GM21576 (cell line): Measurements from ENCODE around the gene UFSP2.
"Not testable (repeated sequence)": the region's sequence is repeated elsewhere in the genome, so short reads cannot be mapped to it uniquely, and the experiment has no call there.

Source experiments
- ATAC-seq: cut with Tn5 transposase; IDR thresholded peaks from one replicate; pipeline ENCODE4 v1.9.1; 2021; ENCODE audit warnings: mild to moderate bottlenecking, moderate library complexity; ENCODE audit not compliant: unreplicated experiment

The UFSP2 gene

DNA sequence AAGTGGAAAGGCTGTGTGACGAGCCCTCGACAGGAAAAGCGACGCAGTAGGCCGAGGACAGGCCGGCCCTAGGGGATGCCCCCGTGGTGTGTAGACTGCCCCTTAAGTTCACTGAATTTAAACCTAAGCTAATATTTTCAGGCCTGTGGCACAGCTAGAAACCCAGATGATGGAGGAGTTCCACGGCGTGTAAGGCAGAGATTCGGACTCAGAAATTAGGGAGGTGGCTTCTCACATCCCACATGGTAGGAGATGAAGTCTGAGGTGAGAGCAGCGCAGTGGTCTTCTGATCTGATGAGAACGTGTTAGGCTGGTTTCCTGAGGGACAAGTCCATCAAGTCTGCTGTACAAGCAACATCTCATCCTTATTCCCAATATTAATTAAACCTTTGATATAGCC lies 37.8 kb downstream of the UFSP2 start:
- no peak for ATAC-seq

DNA sequence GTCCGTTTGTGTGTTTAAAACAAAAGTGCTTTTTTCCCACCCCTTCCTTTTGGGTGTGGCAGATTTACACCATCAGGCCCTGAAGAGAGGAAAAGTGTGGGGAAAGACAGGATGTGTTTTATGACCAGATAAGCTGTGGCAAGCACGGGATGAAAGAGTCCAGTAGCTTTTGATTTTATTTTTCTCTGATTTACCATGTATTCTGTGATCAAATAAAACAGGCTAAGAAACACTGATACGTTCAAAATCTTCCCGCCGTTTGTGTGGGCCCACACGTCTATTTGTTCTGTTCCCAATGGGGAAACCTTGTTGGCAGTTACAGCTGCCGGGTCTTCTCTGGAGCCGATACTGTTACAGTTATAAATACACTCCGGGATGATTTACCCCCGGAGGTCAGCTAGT lies 40.8 kb downstream of the UFSP2 start:
- no peak for ATAC-seq

DNA sequence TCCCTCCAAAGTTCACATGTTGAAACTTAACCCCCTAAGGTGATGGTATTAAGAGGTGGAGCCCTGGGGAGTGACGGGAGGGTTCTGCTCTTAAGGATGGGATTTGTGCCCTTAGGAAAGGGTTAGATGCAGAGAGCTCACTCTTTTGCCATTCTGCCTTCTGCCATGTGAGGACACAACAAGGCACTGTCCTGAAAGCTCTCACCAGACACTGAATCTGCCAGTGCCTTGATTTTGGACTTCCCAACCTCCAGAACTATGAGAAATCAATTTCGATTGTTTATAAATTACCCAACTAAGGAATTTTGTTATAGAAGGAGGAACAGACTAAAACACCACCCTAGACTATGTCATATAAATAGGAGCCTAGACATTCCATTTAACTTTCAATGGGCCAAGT lies 41.7 kb downstream of the UFSP2 start:
- no peak for ATAC-seq

DNA sequence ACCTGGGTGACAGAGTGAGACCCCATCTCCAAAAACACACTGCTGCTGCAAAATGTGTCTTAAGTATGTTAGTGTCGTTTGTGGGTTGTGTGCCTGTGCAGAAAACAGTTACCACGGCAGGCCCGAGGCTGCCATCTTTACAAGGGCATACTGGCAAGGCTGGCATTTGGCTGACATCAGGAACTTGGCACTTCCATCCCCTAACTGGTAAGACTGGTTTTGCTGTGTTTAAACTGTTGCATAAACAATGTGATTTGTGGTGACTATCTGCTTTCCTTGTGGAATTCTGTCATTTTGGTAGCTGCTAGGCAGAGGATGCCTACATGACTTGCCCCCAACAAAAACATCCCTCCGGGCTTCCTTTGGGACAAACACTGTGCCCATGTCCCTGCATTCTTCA lies 42.3 kb downstream of the UFSP2 start:
- ATAC-seq: no peak

DNA sequence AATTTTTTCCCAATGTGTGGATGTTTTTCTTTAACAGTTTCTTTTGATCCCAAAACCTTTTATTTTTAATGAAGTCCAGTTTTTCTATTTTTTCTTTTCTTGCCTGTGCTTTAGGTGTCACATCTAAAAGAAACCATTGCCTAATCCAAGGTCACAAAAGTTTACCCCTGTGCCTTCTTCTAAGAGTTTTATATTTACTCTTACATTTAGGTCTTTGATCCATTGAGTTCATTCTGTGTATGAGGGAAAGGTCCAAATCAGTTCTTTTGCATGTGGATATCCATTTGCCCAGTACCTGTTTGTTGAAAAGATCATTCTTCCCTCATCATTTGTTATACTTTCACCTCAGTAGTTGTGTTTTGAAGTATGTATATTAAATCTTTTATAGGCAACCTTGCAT lies 43.0 kb downstream of the UFSP2 start:
- no peak for ATAC-seq

DNA sequence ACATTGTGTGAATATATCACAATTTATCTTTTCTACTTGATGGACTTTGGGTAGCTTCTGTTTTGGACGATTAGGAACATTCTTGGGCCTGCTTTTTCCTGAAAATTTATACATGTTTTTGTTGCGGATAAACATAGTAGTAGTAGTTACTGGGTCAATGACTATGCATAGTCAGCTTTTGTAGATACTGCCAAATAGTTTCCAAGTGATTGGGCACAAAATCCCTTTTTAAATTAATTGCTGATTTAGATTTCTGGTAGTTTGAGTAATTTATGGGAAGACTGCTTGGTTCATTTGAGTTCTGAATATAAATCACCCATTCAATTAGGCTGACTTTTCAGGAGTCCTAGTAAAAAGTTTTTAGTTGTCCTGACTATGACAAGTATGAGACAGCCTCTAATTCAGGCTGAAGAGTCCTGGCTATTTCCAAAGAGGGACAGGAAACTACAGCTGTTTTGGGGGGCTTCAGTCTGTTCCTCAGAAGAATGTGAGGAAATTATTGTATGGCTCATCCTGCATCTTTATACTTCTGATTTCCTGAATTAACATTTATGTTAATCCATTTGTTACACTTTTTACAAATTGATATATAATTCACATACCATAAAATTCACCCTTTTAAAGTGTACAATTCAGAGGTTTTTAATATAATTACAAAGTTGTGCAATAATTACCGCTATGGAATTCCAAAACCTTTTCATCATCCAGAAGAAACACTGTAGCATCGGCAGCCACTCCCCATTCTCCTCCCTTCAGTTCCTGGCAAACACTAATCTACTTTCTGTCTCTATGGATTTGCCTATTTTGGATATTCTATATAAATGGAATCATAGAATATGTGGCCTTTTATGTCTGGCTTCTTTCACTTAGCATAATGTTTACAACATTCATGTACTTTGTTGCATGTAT lies 44.2 kb downstream of the UFSP2 start:
- ATAC-seq: no peak

DNA sequence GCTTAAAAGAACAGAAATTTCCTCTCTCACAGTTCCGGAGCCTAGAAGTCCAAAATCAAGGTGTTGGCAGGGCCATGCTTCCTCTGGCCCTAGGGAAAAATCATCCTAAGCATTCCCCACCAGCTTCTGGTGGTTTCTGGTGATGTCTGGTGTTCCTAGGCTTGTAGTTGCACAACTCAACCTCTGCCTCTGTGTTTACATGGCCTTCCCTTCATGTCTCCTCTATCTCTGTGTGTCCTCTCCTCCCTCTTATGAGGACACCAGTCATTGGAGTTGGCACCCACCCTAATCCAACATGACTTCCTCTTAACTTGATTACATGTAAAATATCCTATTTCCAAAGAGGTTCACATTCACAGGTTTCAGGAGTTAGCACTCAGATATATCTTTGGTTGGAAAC lies 45.4 kb downstream of the UFSP2 start:
- no peak for ATAC-seq

DNA sequence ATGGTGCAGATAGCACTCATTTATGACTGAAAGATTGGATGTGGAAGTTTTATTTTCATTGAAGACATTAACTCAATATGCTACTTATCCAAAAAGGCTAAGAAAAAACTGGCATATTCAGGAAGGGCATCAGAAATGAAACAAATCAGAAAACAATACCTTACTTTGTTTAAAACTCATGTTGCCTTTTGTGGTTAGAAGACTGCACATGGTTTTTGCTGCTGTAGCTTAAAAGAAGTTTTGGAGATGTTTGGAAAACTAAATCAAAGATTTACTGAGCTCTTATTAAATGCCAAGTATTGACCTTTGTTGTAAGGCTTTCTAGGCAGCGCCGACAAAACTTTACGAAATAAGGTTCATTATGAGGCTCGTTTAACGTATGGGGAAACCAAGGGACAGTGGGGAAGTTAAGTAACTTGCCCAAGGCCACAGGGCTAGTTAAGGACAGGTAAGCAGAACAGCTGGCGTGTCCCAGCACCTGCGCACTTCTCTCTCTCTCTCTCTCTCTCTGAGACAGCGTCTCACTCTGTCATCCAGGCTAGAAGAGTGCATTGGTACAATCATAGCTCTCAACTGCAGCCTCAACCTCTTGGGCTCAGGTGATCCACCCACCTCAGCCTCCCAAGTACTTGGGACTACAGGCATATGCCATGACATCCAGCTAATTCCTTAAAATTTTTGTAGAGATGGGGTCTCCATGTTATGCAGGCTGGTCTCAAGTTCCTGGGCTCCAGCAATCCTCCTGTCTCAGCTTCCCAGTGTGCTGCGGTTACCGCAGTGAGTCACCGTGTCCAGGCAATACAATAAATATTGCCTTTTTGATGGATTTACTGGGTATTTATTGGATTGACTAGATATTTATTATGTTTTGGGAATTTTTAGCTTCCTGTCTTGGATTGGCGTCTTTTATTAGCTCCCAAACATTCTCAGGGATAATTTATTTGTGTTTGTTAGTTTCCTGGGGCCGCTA lies 46.2 kb downstream of the UFSP2 start:
- ATAC-seq: no peak

DNA sequence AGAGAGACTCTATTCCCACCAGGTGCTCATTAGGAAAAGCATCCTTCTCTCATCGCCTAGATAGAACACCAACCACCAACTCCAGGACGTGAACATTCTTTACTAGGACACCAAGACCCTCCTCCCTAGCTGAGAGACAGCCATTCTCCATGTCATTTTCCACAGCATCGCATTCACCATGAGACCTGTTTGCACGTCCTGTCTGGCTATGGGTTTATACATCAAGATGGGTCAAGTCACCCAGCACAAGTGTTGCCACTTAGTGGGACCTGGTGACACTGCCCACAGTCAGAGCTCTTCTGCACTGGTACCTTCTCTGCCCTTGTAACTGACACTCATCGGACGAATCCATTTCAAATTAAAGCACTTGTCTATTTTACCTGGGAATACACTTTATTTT lies 47.5 kb downstream of the UFSP2 start:
- ATAC-seq: no peak

DNA sequence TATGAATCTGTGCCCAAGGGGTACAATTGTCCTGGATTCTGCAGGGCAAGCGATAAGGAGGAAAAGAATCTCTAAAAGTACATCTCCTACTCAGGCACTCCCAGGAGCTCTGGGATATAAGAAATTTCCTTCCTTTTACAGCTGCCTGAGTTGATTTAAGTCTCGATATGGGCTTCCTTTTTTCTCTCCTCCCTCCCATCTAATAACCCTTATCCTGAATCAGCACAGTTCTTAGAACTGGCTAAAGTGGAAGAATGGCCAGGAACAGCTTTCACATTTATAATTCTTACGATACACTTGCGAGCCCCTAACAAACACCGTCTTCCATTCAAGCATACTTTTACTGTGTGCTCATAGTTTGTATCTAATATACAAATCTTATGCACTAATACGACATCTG lies 51.2 kb downstream of the UFSP2 start:
- no peak for ATAC-seq

DNA sequence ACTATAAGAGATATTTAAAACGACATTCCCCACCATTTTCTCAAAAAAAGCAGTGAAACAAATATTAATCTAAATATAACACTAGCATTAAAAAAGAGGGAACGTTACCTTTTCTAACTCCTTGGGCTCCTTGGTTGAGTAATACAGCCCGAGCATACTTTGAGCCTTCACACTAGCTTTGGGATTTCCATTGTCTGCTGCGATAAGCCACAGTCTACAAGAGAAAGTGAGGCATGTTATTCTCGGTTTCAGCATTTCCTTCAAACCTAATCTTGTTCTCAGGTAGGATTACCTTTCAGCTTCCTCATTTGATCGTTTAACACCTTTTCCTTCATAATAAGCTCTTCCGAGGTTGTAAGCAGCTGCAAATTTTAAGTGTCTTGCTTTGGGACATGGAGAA lies 51.7 kb downstream of the UFSP2 start:
- no peak for ATAC-seq

DNA sequence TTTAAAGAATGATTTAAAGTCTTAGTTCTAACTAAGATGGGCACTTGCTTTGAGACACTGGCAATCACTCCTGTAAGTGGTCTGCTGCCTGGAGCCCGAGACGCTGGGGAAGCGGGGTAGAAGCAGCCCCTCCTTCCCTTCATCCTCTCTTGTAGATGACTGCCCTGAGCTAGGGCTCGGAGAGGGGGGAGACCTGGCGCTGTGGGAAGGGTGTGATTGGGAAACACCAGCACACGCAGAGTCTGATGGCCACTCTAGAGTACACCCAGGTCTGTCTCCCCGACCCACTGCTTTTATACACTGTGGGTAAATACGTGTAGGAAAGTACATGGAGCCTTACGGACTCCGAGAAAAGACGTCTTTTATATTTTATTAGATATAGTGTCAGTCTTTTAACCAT lies 54.1 kb downstream of the UFSP2 start:
- no peak for ATAC-seq

DNA sequence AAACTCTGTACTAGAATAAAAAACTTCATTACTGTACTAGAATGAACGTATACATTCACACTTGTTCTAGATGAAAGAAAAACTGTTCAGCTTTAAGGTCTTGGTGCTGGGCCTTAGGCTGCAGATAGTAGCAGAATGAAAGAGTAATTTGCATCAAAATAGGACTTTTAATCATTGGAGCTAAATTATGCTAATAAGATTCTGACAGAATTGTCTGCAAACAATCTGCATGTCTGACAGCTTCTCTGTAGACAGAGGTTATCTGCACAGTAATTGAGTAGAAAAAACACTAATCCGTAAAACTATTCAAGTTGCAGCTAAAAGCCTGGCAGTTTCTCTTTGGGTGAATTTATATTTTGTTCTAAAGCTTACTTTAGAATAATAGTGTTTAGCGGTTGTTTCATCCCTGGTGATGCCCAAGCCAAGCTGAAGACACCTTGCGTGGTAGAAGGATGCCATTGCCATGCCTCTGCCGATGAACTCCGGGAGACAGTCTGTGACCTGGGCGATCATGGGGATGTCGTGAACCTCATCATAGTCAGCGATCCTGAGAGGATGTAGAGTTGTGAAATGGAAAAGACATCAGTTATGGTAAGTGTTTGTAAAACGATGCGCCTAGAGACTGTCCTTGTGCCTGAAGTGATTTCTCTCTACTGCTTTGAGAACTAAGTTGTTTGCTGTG lies 55.4 kb downstream of the UFSP2 start:
- no peak for ATAC-seq

DNA sequence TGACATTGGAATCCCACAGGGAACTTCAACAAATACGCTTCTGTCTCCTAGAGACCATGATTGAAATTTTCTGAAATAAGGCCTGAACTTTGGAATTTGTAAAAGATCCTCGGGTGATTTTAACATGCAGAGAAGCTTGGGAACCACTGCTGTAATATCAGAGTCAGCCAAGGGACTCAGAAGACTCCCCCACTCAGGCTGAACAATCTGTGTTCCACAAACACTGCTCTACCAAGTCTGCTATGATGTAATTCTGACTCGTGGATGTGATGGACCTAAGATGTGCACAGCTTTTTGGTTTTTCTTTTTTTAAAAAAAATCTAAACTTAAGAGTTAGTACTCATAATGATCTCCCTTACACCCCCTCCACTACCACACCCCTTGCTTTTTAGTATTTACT lies 56.0 kb downstream of the UFSP2 start:
- ATAC-seq: no peak

DNA sequence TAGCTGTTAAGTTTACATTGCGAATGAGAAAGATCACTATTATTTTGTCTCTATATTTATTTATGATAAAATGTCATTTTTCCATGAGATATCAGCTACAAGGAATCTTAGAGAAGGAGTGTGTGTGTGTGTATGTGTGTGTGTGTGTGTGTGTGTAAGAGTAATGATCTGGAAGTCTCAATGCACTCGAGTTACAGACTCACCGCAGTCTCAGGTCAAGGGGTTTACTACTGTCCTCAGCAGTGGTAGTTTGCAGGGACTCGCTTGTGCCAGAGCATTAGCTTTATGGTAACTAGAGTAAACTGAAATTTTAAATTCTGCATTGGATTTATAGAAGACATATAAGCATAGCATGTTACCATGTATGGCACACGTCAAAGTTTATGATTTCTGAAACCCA lies 60.9 kb downstream of the UFSP2 start:
- no peak for ATAC-seq

DNA sequence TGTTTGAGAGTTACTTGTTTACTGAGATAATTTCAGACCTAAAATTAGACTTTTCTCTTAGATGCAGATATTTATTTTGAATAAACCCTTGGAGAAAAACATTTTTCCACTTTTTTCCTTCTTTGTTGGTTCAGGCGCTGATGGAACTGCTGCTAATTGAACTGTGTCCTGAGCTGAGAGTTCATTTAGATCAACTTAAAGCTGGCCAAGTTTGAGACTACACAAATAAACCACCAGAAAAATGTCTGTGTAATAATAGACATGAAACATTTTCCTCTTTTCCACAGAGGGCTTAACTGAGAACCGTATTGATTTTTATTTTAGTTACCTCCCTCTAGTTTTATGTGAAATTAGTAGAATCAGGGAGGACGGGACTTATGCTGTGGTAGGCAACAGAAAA lies 62.5 kb downstream of the UFSP2 start:
- no peak for ATAC-seq

DNA sequence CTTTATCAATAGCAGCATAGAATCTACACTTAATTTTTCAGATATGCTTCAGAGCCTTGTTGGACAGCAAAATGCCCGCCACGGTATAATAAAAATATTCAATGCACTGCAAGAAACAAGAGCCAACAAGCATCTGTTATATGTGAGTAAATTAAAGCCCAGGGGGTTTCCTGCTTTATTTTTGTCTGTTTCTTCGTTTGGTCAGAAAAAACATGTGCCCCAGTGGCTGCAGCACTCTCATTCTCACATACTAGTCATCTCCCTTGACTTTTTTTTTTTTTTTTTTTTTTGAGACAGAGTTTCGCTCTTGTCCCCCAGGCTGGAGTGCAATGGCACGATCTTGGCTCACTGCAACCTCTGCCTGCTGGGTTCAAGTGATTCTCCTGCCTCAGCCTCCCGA lies 63.2 kb downstream of the UFSP2 start:
- not testable (repeated sequence) for ATAC-seq

DNA sequence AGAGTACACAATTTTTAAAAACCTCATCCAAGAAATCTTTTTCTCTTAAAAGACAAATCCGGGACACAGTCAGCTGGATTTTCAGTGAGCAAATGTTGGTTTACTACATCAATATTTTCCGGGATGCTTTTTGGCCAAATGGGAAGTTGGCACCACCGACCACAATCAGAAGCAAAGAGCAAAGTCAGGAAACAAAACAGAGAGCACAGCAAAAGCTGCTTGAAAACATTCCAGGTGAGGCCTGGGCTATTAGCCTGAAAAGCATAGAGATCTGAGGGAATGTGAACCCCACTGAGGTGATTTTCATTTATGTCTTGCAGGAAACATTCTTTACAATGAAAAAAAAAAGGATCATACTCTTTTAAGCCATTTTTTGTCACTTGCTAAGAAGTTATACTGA lies 63.9 kb downstream of the UFSP2 start:
- no peak for ATAC-seq

DNA sequence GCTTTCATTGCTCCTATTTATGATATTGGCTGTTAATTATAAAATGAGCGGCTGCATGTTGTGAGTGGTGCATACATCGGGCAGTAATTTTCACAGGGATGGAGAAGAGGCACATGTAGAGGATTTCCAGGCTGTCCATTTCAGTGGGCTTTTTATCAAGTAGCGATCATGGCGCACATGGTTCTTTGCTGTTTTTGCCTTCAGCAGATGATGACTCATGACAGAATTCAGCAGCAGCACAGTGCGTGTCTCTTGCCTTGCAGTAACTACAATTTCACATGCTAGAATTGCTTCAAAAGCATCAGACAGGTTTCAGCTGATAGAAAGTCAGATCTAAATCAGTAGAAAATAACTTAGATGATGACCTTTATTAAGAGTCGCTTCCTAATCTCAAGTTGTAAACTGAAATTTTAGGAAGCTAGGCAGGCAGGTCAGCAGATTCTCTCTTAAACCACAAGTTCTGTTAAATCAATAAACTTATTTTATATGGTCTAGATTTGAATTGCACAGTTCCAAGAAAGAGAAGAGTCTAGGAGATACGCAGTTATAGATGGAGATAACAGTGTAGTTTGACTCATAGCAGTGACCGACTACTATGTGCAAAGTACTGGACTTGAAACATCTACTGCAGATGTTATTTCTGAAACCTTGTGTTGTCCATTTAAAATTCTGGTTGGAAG lies 65.9 kb downstream of the UFSP2 start:
- ATAC-seq: no peak

DNA sequence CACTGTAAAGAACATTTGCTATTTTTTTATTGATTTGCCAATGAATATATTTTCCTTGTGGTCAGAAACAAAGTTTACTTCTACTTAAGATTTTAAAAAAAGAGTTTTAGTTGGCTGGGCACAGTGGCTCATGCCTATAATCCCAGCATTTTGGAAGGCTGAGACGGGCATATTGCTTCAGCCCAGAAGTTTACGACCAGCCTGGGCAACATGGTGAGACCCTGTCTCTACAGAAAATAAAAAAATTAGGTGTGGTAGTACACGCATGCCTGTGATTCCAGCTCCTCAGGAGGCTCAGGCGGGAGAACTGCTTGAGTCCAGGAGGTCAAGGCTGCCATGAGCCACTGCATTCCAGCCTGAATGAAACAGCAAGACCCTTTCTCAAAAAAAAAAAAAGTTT lies 66.8 kb downstream of the UFSP2 start:
- ATAC-seq: no peak

DNA sequence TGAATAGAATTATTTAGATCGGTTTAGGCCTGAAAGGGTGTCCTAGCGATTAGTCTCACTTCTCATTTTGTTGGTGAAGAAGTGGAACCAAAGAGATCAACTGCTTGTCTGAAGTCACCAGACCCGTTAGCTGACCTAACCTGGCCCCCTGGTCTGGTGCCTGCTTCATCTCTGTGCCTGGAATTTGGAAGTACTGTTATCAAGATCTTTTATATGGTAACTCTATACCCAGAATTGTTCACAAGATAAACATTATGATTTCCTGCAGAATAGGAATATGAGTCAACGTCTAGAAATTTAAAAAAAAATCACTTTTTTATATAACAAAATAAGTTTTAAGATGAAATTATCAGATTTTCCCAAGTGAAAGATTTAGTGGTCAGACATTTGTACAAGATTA lies 67.2 kb downstream of the UFSP2 start:
- no peak for ATAC-seq
